GM15510 (cell line): Measurements from ENCODE around the gene DEAF1.

Source experiments
- POLR2A ChIP-seq: IDR thresholded peaks from 3 replicates; pipeline ENCODE4 v1.6.1; 2011; ENCODE audit warnings: borderline replicate concordance; ENCODE audit not compliant: insufficient read length; ENCODE audit errors: extremely low read depth

Gene DEAF1

GRCh38 chr11:653837-654236 lies 41.2 kb downstream of the DEAF1 start:
- TF ChIP-seq POLR2A: no peak

GRCh38 chr11:650482-650881 lies 44.5 kb downstream of the DEAF1 start:
- TF ChIP-seq POLR2A: no peak

- no peak for TF ChIP-seq POLR2A
Observed at GRCh38 chr11:646214-646613, 48.8 kb downstream of the DEAF1 start.

GRCh38 chr11:645536-645935 lies 49.5 kb downstream of the DEAF1 start:
- TF ChIP-seq POLR2A: no peak

- no peak for TF ChIP-seq POLR2A
Observed at GRCh38 chr11:643849-644738, 50.9 kb downstream of the DEAF1 start.

- no peak for TF ChIP-seq POLR2A
Observed at GRCh38 chr11:643366-643765, 51.7 kb downstream of the DEAF1 start.

- no peak for TF ChIP-seq POLR2A
Observed at GRCh38 chr11:641806-642370, 53.1 kb downstream of the DEAF1 start.

GRCh38 chr11:640021-640706 lies 54.9 kb downstream of the DEAF1 start:
- TF ChIP-seq POLR2A: no peak

- TF ChIP-seq POLR2A: no peak
Observed at GRCh38 chr11:639332-639955, 55.6 kb downstream of the DEAF1 start.

- no peak for TF ChIP-seq POLR2A
Observed at GRCh38 chr11:638631-639331, 56.2 kb downstream of the DEAF1 start.

- no peak for TF ChIP-seq POLR2A
Observed at GRCh38 chr11:637593-638521, 57.2 kb downstream of the DEAF1 start.

GRCh38 chr11:637333-637592 lies 57.8 kb downstream of the DEAF1 start:
- no peak for TF ChIP-seq POLR2A

GRCh38 chr11:636511-637332 lies 58.3 kb downstream of the DEAF1 start, which contains the start of gene DRD4:
DRD4 (plus strand) TSS chr11:637269; CDS start chr11:637305, 36 bp downstream.
- no peak for TF ChIP-seq POLR2A

GRCh38 chr11:635945-636510 lies 59.0 kb downstream of the DEAF1 start:
- TF ChIP-seq POLR2A: no peak
